ENCODE results near the gene TLE4. TPM values are rescaled to one million over a fixed set of nuclear protein-coding genes. Genes with fewer than 3 reads are reported as not detected.

The TLE4 gene
- total and polyA plus RNA-seq, 2 donors (not counting 1 experiment from before 2014, with no cell fraction given) = 34.7 to 57.3 TPM

DNA sequence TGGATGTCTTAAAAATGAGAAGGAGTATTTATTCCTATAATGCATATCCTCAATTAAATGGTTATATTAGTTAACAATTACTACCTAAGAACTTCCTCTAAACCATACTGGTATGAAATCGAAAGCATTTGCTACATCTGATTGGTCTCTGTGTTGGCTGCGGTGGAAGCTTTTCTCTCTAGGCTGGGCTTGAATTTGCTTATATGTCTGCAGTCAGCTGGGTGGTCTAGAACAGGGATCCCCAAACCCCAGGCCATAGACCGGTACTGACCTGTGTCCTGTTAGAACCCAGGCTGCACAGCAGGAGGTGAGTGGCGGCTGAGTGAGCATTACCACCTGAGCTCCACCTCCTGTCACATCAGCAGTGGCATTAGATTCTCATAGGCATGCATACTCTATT, 112.3 kb downstream of the TLE4 start:
- 100% methylated on average over 2 of the region's 4 CpGs for WGBS (ENCODE audit: insufficient coverage)
- ChIA-PET CTCF (interaction anchor here (0.8 kb wide), 1 partner anchor 30 kb away, joined by 3 read pairs; no protein-coding TSS in a partner anchor), POLR2A (no interaction called here)
- peaks cover 8% of the 10 kb centered on the region for H3K79me2 ChIP-seq (ENCODE audit: control insufficient read depth, insufficient read depth, low read length)
- no peaks in the 10 kb centered on the region for H3K9me3 Mint-ChIP-seq (ENCODE audit: insufficient read depth)
- no peak overlapping the region for H3K27ac ChIP-seq (ENCODE audit: low read length in 2 of 2)
- H3K9ac ChIP-seq (ENCODE audit: low read length) = no peak overlapping the region
- H3K27me3 Mint-ChIP-seq = no peaks in the 10 kb centered on the region
- DNase-seq = no peak
- H3K4me3 Mint-ChIP-seq = no peak overlapping the region
- H3K9me3 ChIP-seq (ENCODE audit: control extremely low read depth in 1 of 3, control insufficient read depth in 2 of 3, insufficient read depth in 1 of 3, low read length in 2 of 3) = no peaks in the 10 kb centered on the region
- H3K27ac Mint-ChIP-seq = no peak overlapping the region
- H3K4me1 Mint-ChIP-seq = peaks cover 46% of the 10 kb centered on the region
- intact Hi-C loops (cut with micrococcal nuclease) = no loop called here
- peaks cover 0 to 5% of the 10 kb centered on the region in 2 experiments for H3K36me3 ChIP-seq (replicated peaks in 1 of 2; ENCODE audit: control extremely low read depth in 1 of 2, control insufficient read depth in 1 of 2, extremely low read depth in 1 of 2, insufficient read depth in 2 of 2, low read length in 1 of 2)
- no peaks in the 10 kb centered on the region for H3K27me3 ChIP-seq (replicated peaks in 1 of 4; ENCODE audit: control extremely low read depth in 1 of 4, control insufficient read depth in 3 of 4, insufficient read depth in 4 of 4, low read length in 3 of 4)
- TF ChIP-seq, protein P1, sequence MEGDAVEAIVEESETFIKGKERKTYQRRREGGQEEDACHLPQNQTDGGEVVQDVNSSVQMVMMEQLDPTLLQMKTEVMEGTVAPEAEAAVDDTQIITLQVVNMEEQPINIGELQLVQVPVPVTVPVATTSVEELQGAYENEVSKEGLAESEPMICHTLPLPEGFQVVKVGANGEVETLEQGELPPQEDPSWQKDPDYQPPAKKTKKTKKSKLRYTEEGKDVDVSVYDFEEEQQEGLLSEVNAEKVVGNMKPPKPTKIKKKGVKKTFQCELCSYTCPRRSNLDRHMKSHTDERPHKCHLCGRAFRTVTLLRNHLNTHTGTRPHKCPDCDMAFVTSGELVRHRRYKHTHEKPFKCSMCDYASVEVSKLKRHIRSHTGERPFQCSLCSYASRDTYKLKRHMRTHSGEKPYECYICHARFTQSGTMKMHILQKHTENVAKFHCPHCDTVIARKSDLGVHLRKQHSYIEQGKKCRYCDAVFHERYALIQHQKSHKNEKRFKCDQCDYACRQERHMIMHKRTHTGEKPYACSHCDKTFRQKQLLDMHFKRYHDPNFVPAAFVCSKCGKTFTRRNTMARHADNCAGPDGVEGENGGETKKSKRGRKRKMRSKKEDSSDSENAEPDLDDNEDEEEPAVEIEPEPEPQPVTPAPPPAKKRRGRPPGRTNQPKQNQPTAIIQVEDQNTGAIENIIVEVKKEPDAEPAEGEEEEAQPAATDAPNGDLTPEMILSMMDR (IDR thresholded peaks at IDR 0.05) = no peak
- no peak for TF ChIP-seq EZH2 (IDR thresholded peaks at IDR 0.05; ENCODE audit: borderline replicate concordance, insufficient read depth, low read depth, low read length, poor library complexity, severe bottlenecking)
- H3K4me1 ChIP-seq (ENCODE audit: control insufficient read depth in 2 of 2, insufficient read depth in 2 of 2, low read length in 2 of 2) = peaks cover 11 to 14% of the 10 kb centered on the region in 2 donors
- no peak overlapping the region for H3K4me2 ChIP-seq (replicated peaks; ENCODE audit: low read depth, low read length, poor library complexity, severe bottlenecking)
- no peak for ATAC-seq (ENCODE audit: low read depth)
- H4K20me1 ChIP-seq (ENCODE audit: control insufficient read depth, insufficient read depth, low read length, poor library complexity, severe bottlenecking) = peaks cover 24% of the 10 kb centered on the region
- no peak overlapping the region for H3K4me3 ChIP-seq (ENCODE audit: control extremely low read depth in 1 of 5, extremely low read depth in 1 of 5, insufficient read depth in 1 of 5, low read depth in 2 of 5, low read length in 4 of 5)
- no peak overlapping the region for H2AFZ ChIP-seq (ENCODE audit: insufficient read depth, low read depth, low read length, poor library complexity, severe bottlenecking)

GRCh38 chr9:79684711-79685575, 113.2 kb downstream of the TLE4 start:
- Histone ChIP-seq H3K27ac (ENCODE audit: low read length in 2 of 2) (no peak overlapping the region), H3K27me3 (replicated peaks in 1 of 4; ENCODE audit: control extremely low read depth in 1 of 4, control insufficient read depth in 3 of 4, insufficient read depth in 4 of 4, low read length in 3 of 4) (no peaks in the 10 kb centered on the region), H3K4me3 (ENCODE audit: control extremely low read depth in 1 of 5, extremely low read depth in 1 of 5, insufficient read depth in 1 of 5, low read depth in 2 of 5, low read length in 4 of 5) (no peak overlapping the region), H3K4me2 (replicated peaks; ENCODE audit: low read depth, low read length, poor library complexity, severe bottlenecking) (no peak overlapping the region), H3K36me3 (replicated peaks in 1 of 2; ENCODE audit: control extremely low read depth in 1 of 2, control insufficient read depth in 1 of 2, extremely low read depth in 1 of 2, insufficient read depth in 2 of 2, low read length in 1 of 2) (peaks cover 0 to 5% of the 10 kb centered on the region in 2 experiments), H3K9me3 (ENCODE audit: control extremely low read depth in 1 of 3, control insufficient read depth in 2 of 3, insufficient read depth in 1 of 3, low read length in 2 of 3) (no peaks in the 10 kb centered on the region), H3K9ac (ENCODE audit: low read length) (no peak overlapping the region), H3K4me1 (ENCODE audit: control insufficient read depth in 2 of 2, insufficient read depth in 2 of 2, low read length in 2 of 2) (peaks cover 11 to 14% of the 10 kb centered on the region in 2 donors), H4K20me1 (ENCODE audit: control insufficient read depth, insufficient read depth, low read length, poor library complexity, severe bottlenecking) (peaks cover 25% of the 10 kb centered on the region), H2AFZ (ENCODE audit: insufficient read depth, low read depth, low read length, poor library complexity, severe bottlenecking) (no peak overlapping the region), H3K79me2 (ENCODE audit: control insufficient read depth, insufficient read depth, low read length) (peaks cover 9% of the 10 kb centered on the region)
- no peak overlapping the region for H3K27ac Mint-ChIP-seq
- H3K27me3 Mint-ChIP-seq = no peaks in the 10 kb centered on the region
- TF ChIP-seq EZH2 (IDR thresholded peaks at IDR 0.05; ENCODE audit: borderline replicate concordance, insufficient read depth, low read depth, low read length, poor library complexity, severe bottlenecking) = no peak
- peaks cover 46% of the 10 kb centered on the region for H3K4me1 Mint-ChIP-seq
- H3K4me3 Mint-ChIP-seq = no peak overlapping the region
- DNase-seq = no peak
- CTCF ChIA-PET = no interaction called here
- H3K9me3 Mint-ChIP-seq (ENCODE audit: insufficient read depth) = no peaks in the 10 kb centered on the region
- no peak for ATAC-seq (ENCODE audit: low read depth)
- 96% methylated on average over 4 of the region's 8 CpGs for WGBS (ENCODE audit: insufficient coverage)
- POLR2A ChIA-PET = no interaction called here
- intact Hi-C loops (cut with micrococcal nuclease) = no loop called here

Data from B cell (primary cell).